ENCODE data around the gene PTPRR.
A peak's percentile ranks its signal among the peaks of the same experiment; 100 is the strongest.

The PTPRR gene

GRCh38 chr12:70883855-70884254 lies 36.7 kb downstream of the PTPRR start:
- Histone ChIP-seq H3K4me3 (ENCODE audit: low read length) (no peak overlapping the region), H4K8ac (ENCODE audit: low read depth, low read length) (no peak overlapping the region), H3K79me1 (ENCODE audit: low read length) (no peaks in the 10 kb centered on the region), H3K36me3 (ENCODE audit: control insufficient read depth, insufficient read depth, low read length) (no peaks in the 10 kb centered on the region), H2BK5ac (ENCODE audit: low read length) (no peak overlapping the region), H3K56ac (ENCODE audit: low read length) (no peak overlapping the region), H2BK15ac (replicated peaks; ENCODE audit: low read depth) (no peak overlapping the region), H2BK120ac (ENCODE audit: low read depth, low read length) (no peak overlapping the region), H3K4ac (ENCODE audit: low read depth, low read length) (no peak overlapping the region), H3K9ac (ENCODE audit: low read length) (no peak overlapping the region), H3K27me3 (ENCODE audit: insufficient read depth, low read length, poor library complexity) (no peaks in the 10 kb centered on the region), H4K5ac (ENCODE audit: low read length) (no peak overlapping the region), H3K4me2 (ENCODE audit: low read length) (no peak overlapping the region), H2AK5ac (ENCODE audit: low read length) (no peak overlapping the region), H3K4me1 (ENCODE audit: control insufficient read depth, low read depth, low read length) (no peaks in the 10 kb centered on the region), H3K18ac (ENCODE audit: low read length) (no peak overlapping the region), H3K27ac (ENCODE audit: low read depth, low read length) (no peak overlapping the region), H3K79me2 (ENCODE audit: control insufficient read depth, insufficient read depth, low read length) (no peaks in the 10 kb centered on the region), H3K23ac (ENCODE audit: low read length) (no peak overlapping the region)
- WGBS (ENCODE audit: extremely low coverage, insufficient coverage, low lambda C conversion rate): no CpG with 5 or more reads among the region's 1 CpG
- DNase-seq: peak; percentile 65

GRCh38 chr12:70880744-70881143 lies 39.8 kb downstream of the PTPRR start:
- Histone ChIP-seq H3K79me2 (ENCODE audit: control insufficient read depth, insufficient read depth, low read length) (no peaks in the 10 kb centered on the region), H3K56ac (ENCODE audit: low read length) (no peak overlapping the region), H3K4me1 (ENCODE audit: control insufficient read depth, low read depth, low read length) (no peaks in the 10 kb centered on the region), H3K4me3 (ENCODE audit: low read length) (no peak overlapping the region), H3K36me3 (ENCODE audit: control insufficient read depth, insufficient read depth, low read length) (no peaks in the 10 kb centered on the region), H2BK5ac (ENCODE audit: low read length) (no peak overlapping the region), H3K27me3 (ENCODE audit: insufficient read depth, low read length, poor library complexity) (no peaks in the 10 kb centered on the region), H3K9ac (ENCODE audit: low read length) (no peak overlapping the region), H2BK120ac (ENCODE audit: low read depth, low read length) (no peak overlapping the region), H2AK5ac (ENCODE audit: low read length) (no peak overlapping the region), H4K5ac (ENCODE audit: low read length) (no peak overlapping the region), H3K4ac (ENCODE audit: low read depth, low read length) (no peak overlapping the region), H4K8ac (ENCODE audit: low read depth, low read length) (no peak overlapping the region), H3K27ac (ENCODE audit: low read depth, low read length) (no peak overlapping the region), H3K23ac (ENCODE audit: low read length) (no peak overlapping the region), H2BK15ac (replicated peaks; ENCODE audit: low read depth) (no peak overlapping the region), H3K79me1 (ENCODE audit: low read length) (no peaks in the 10 kb centered on the region), H3K4me2 (ENCODE audit: low read length) (no peak overlapping the region), H3K18ac (ENCODE audit: low read length) (no peak overlapping the region)
- no peak for DNase-seq
- WGBS (ENCODE audit: extremely low coverage, insufficient coverage, low lambda C conversion rate): no CpG with 5 or more reads among the region's 1 CpG

GRCh38 chr12:70876952-70877351 lies 43.6 kb downstream of the PTPRR start:
- Histone ChIP-seq H4K8ac (ENCODE audit: low read depth, low read length) (no peak overlapping the region), H3K4me2 (ENCODE audit: low read length) (no peak overlapping the region), H3K4ac (ENCODE audit: low read depth, low read length) (no peak overlapping the region), H3K79me1 (ENCODE audit: low read length) (no peaks in the 10 kb centered on the region), H2BK120ac (ENCODE audit: low read depth, low read length) (no peak overlapping the region), H2BK15ac (replicated peaks; ENCODE audit: low read depth) (no peak overlapping the region), H2BK5ac (ENCODE audit: low read length) (no peak overlapping the region), H4K5ac (ENCODE audit: low read length) (peak overlapping the region; percentile 35), H2AK5ac (ENCODE audit: low read length) (no peak overlapping the region), H3K36me3 (ENCODE audit: control insufficient read depth, insufficient read depth, low read length) (no peaks in the 10 kb centered on the region), H3K23ac (ENCODE audit: low read length) (no peak overlapping the region), H3K27ac (ENCODE audit: low read depth, low read length) (no peak overlapping the region), H3K27me3 (ENCODE audit: insufficient read depth, low read length, poor library complexity) (no peaks in the 10 kb centered on the region), H3K4me1 (ENCODE audit: control insufficient read depth, low read depth, low read length) (no peaks in the 10 kb centered on the region), H3K18ac (ENCODE audit: low read length) (no peak overlapping the region), H3K79me2 (ENCODE audit: control insufficient read depth, insufficient read depth, low read length) (no peaks in the 10 kb centered on the region), H3K9ac (ENCODE audit: low read length) (no peak overlapping the region), H3K4me3 (ENCODE audit: low read length) (no peak overlapping the region), H3K56ac (ENCODE audit: low read length) (peak overlapping the region; percentile 42)
- DNase-seq: peak; percentile 90
- no CpG with 5 or more reads among the region's 3 CpGs for WGBS (ENCODE audit: extremely low coverage, insufficient coverage, low lambda C conversion rate)

GRCh38 chr12:70875628-70876027 lies 44.9 kb downstream of the PTPRR start:
- peak; percentile 84 for DNase-seq
- Histone ChIP-seq H3K18ac (ENCODE audit: low read length) (no peak overlapping the region), H4K8ac (ENCODE audit: low read depth, low read length) (no peak overlapping the region), H3K4me3 (ENCODE audit: low read length) (no peak overlapping the region), H3K56ac (ENCODE audit: low read length) (no peak overlapping the region), H2BK5ac (ENCODE audit: low read length) (no peak overlapping the region), H3K4me1 (ENCODE audit: control insufficient read depth, low read depth, low read length) (no peaks in the 10 kb centered on the region), H4K5ac (ENCODE audit: low read length) (no peak overlapping the region), H2BK15ac (replicated peaks; ENCODE audit: low read depth) (no peak overlapping the region), H3K27ac (ENCODE audit: low read depth, low read length) (no peak overlapping the region), H3K23ac (ENCODE audit: low read length) (no peak overlapping the region), H3K79me1 (ENCODE audit: low read length) (no peaks in the 10 kb centered on the region), H3K27me3 (ENCODE audit: insufficient read depth, low read length, poor library complexity) (no peaks in the 10 kb centered on the region), H3K4ac (ENCODE audit: low read depth, low read length) (no peak overlapping the region), H3K79me2 (ENCODE audit: control insufficient read depth, insufficient read depth, low read length) (no peaks in the 10 kb centered on the region), H3K4me2 (ENCODE audit: low read length) (no peak overlapping the region), H2BK120ac (ENCODE audit: low read depth, low read length) (no peak overlapping the region), H3K9ac (ENCODE audit: low read length) (no peak overlapping the region), H3K36me3 (ENCODE audit: control insufficient read depth, insufficient read depth, low read length) (no peaks in the 10 kb centered on the region), H2AK5ac (ENCODE audit: low read length) (no peak overlapping the region)

- DNase-seq: no peak
Measured at GRCh38 chr12:70854881-70855568, 65.5 kb downstream of the PTPRR start.

GRCh38 chr12:70854138-70854537 lies 66.4 kb downstream of the PTPRR start:
- H3K79me1 ChIP-seq (ENCODE audit: low read length): no peaks in the 10 kb centered on the region
- no peak overlapping the region for H2BK15ac ChIP-seq (replicated peaks; ENCODE audit: low read depth)
- H3K4me3 ChIP-seq (ENCODE audit: low read length): no peak overlapping the region
- H2BK5ac ChIP-seq (ENCODE audit: low read length): no peak overlapping the region
- no peaks in the 10 kb centered on the region for H3K79me2 ChIP-seq (ENCODE audit: control insufficient read depth, insufficient read depth, low read length)
- H3K9ac ChIP-seq (ENCODE audit: low read length): no peak overlapping the region
- no peak overlapping the region for H2AK5ac ChIP-seq (ENCODE audit: low read length)
- no peak overlapping the region for H4K8ac ChIP-seq (ENCODE audit: low read depth, low read length)
- no CpG with 5 or more reads among the region's 3 CpGs for WGBS (ENCODE audit: extremely low coverage, insufficient coverage, low lambda C conversion rate)
- no peak overlapping the region for H3K27ac ChIP-seq (ENCODE audit: low read depth, low read length)
- no peak overlapping the region for H3K4ac ChIP-seq (ENCODE audit: low read depth, low read length)
- no peaks in the 10 kb centered on the region for H3K36me3 ChIP-seq (ENCODE audit: control insufficient read depth, insufficient read depth, low read length)
- DNase-seq: no peak
- H3K23ac ChIP-seq (ENCODE audit: low read length): no peak overlapping the region
- H3K27me3 ChIP-seq (ENCODE audit: insufficient read depth, low read length, poor library complexity): no peaks in the 10 kb centered on the region
- H3K56ac ChIP-seq (ENCODE audit: low read length): no peak overlapping the region
- no peaks in the 10 kb centered on the region for H3K4me1 ChIP-seq (ENCODE audit: control insufficient read depth, low read depth, low read length)
- no peak overlapping the region for H3K4me2 ChIP-seq (ENCODE audit: low read length)
- no peak overlapping the region for H2BK120ac ChIP-seq (ENCODE audit: low read depth, low read length)
- no peak overlapping the region for H4K5ac ChIP-seq (ENCODE audit: low read length)
- no peak overlapping the region for H3K18ac ChIP-seq (ENCODE audit: low read length)

More at GRCh38 chr12:70854881-70855568, 65.5 kb downstream of the PTPRR start:
- H3K23ac ChIP-seq (ENCODE audit: low read length): no peak overlapping the region
- H2AK5ac ChIP-seq (ENCODE audit: low read length): no peak overlapping the region
- no CpG with 5 or more reads among the region's 3 CpGs for WGBS (ENCODE audit: extremely low coverage, insufficient coverage, low lambda C conversion rate)
- no peaks in the 10 kb centered on the region for H3K27me3 ChIP-seq (ENCODE audit: insufficient read depth, low read length, poor library complexity)
- H4K8ac ChIP-seq (ENCODE audit: low read depth, low read length): no peak overlapping the region
- H3K4me2 ChIP-seq (ENCODE audit: low read length): no peak overlapping the region
- no peak overlapping the region for H3K56ac ChIP-seq (ENCODE audit: low read length)
- H2BK15ac ChIP-seq (replicated peaks; ENCODE audit: low read depth): no peak overlapping the region
- no peaks in the 10 kb centered on the region for H3K79me2 ChIP-seq (ENCODE audit: control insufficient read depth, insufficient read depth, low read length)
- no peak overlapping the region for H3K4ac ChIP-seq (ENCODE audit: low read depth, low read length)
- no peaks in the 10 kb centered on the region for H3K4me1 ChIP-seq (ENCODE audit: control insufficient read depth, low read depth, low read length)
- H3K36me3 ChIP-seq (ENCODE audit: control insufficient read depth, insufficient read depth, low read length): no peaks in the 10 kb centered on the region
- H2BK120ac ChIP-seq (ENCODE audit: low read depth, low read length): no peak overlapping the region
- H3K18ac ChIP-seq (ENCODE audit: low read length): no peak overlapping the region
- no peak overlapping the region for H2BK5ac ChIP-seq (ENCODE audit: low read length)
- no peak overlapping the region for H3K9ac ChIP-seq (ENCODE audit: low read length)
- H3K27ac ChIP-seq (ENCODE audit: low read depth, low read length): no peak overlapping the region
- H4K5ac ChIP-seq (ENCODE audit: low read length): no peak overlapping the region
- no peaks in the 10 kb centered on the region for H3K79me1 ChIP-seq (ENCODE audit: low read length)
- no peak overlapping the region for H3K4me3 ChIP-seq (ENCODE audit: low read length)

Measured in mesendoderm (in vitro differentiated cells).